ENCODE measurements around the gene ANKLE1. TPM values are rescaled to one million over a fixed set of nuclear protein-coding genes. Genes with fewer than 3 reads are reported as not detected.

ANKLE1 gene
- total and polyA plus RNA-seq, 10 of the 15 experiments (the other 5 are each of a cell fraction or from before 2014, with no cell fraction given), result 2.2 to 17.9 (median 10.9) TPM

- Histone ChIP-seq H3K27me3 (replicated peaks in 1 of 2; ENCODE audit: control insufficient read depth in 2 of 2, insufficient read depth in 2 of 2, low read length in 1 of 2) (no peaks in the 10 kb centered on the region), H3K9ac (ENCODE audit: control insufficient read depth, insufficient read depth, low read length) (no peak overlapping the region), H3K36me3 (ENCODE audit: control insufficient read depth in 2 of 2, insufficient read depth in 2 of 2, low read length in 1 of 2) (0 out of 4 replicates have a peak, but pooled peaks cover 0 to 1% of the 10 kb centered on the region in 2 experiments), H3K4me3 (no peak overlapping the region), H3K4me1 (ENCODE audit: control insufficient read depth, insufficient read depth, low read length) (peaks cover 14% of the 10 kb centered on the region), H3K9me3 (replicated peaks; ENCODE audit: control insufficient read depth, insufficient read depth, low read length) (no peaks in the 10 kb centered on the region), H3K4me2 (ENCODE audit: control insufficient read depth, insufficient read depth) (no peak overlapping the region), H3K79me2 (ENCODE audit: control insufficient read depth, insufficient read depth, low read length) (peaks cover 12% of the 10 kb centered on the region), H3K27ac (ENCODE audit: control insufficient read depth, insufficient read depth) (no peak overlapping the region), H4K20me1 (ENCODE audit: control insufficient read depth, insufficient read depth) (no peaks in the 10 kb centered on the region), H2AFZ (ENCODE audit: control insufficient read depth, low read depth, low read length) (no peak overlapping the region)
- DNase-seq (ENCODE audit: low read depth, low spot score) (no peak), FAIRE-seq (no peak), ATAC-seq (no peak)
- ChIA-PET RAD21 (ENCODE audit: unreplicated experiment) (interaction anchor here (0.6 to 1.3 kb wide), 3 partner anchors 17 to 19 kb away, joined by 3 to 6 read pairs (median 5); no protein-coding TSS in a partner anchor), POLR2A (no interaction called here), SMC1A (ENCODE audit: uncharacterized antibody, unreplicated experiment) (interaction anchor here (1.5 to 5.0 kb wide), 2 partner anchors 18 to 190 kb away, joined by 7 to 43 read pairs; partner anchors contain the start of gene ANKLE1), CTCF (interaction anchor here (0.9 to 10.5 kb wide), 5 partner anchors 9 to 29 kb away, joined by 3 to 120 read pairs (median 5); partner anchors contain the start of gene ANKLE1)
- in situ Hi-C loops (cut with MboI), result no loop called here
- intact Hi-C loops (cut with micrococcal nuclease; ENCODE audit: unreplicated experiment), result loop anchor here (5.0 to 10.0 kb wide), 2 partner anchors 197 to 489 kb away; no protein-coding TSS in a partner anchor
- BruUV-seq (replicated peaks), result no TSS peak
- WGBS (ENCODE audit: insufficient coverage, insufficient replicate concordance, low lambda C conversion rate, missing lambda C conversion rate), result 86% methylated on average over 23 of the region's 23 CpGs
- TF ChIP-seq BCL11A (IDR thresholded peaks at IDR 0.05; ENCODE audit: low read depth, low read length) (no peak), CBX3 (IDR thresholded peaks at IDR 0.05; ENCODE audit: borderline replicate concordance, low read depth) (no peak), CUX1 (IDR thresholded peaks at IDR 0.05; ENCODE audit: insufficient replicate concordance, low read depth, low read length) (no peak), NR2C1 (IDR thresholded peaks at IDR 0.05) (no peak), ESRRA (IDR thresholded peaks at IDR 0.05; ENCODE audit: low read length) (no peak), PAX8 (IDR thresholded peaks at IDR 0.05) (no peak), SRF (IDR thresholded peaks at IDR 0.05; ENCODE audit: low read depth in 2 of 2, low read length in 2 of 2) (no peak), PBX3 (IDR thresholded peaks at IDR 0.05; ENCODE audit: insufficient replicate concordance, low read depth, low read length) (no peak), NFIC (IDR thresholded peaks at IDR 0.05; ENCODE audit: low read depth, low read length) (no peak), MEF2B (IDR thresholded peaks at IDR 0.05; ENCODE audit: partially characterized antibody, poor library complexity, severe bottlenecking) (no peak), CBX5 (IDR thresholded peaks at IDR 0.05; ENCODE audit: low read depth) (no peak), PML (IDR thresholded peaks at IDR 0.05; ENCODE audit: low read length) (no peak), CEBPZ (IDR thresholded peaks at IDR 0.05; ENCODE audit: low read depth, low read length) (no peak)
Observed at GRCh38 chr19:17263712-17264640, 17.7 kb upstream of the ANKLE1 start.

Data from GM12878 (cell line).